RWPE1 (cell line): ENCODE results near the gene PXDC1.

ENCODE experiments used
- CTCF ChIA-PET: fragments of 350-600 bp; sonication (Branson Sonifier 250); formaldehyde crosslinking; extraction: SDS; loops from one replicate; lab custom pipeline; 2021; lab: Yijun Ruan, JAX
- POLR2A ChIA-PET: fragments of 400-600 bp; formaldehyde crosslinking; extraction: SDS; loops from one replicate; lab custom pipeline; 2020; ENCODE audit warnings: antibody characterized with exemption; ENCODE audit not compliant: low non-redundant PET; lab: Yijun Ruan, JAX
- DNase-seq: peaks from one replicate; pipeline ENCODE4 v3.0.0; 2012; ENCODE audit warnings: low spot score
- H3K27ac ChIP-seq: fragments of 450-650 bp; 2 replicates; pipeline ENCODE4 v1.5.1; 2017
- CTCF ChIP-seq: fragments of 450-650 bp; conservative IDR thresholded peaks from 2 replicates; pipeline ENCODE4 v1.5.1; 2017; ENCODE audit warnings: low read depth, mild to moderate bottlenecking

Gene PXDC1

DNA sequence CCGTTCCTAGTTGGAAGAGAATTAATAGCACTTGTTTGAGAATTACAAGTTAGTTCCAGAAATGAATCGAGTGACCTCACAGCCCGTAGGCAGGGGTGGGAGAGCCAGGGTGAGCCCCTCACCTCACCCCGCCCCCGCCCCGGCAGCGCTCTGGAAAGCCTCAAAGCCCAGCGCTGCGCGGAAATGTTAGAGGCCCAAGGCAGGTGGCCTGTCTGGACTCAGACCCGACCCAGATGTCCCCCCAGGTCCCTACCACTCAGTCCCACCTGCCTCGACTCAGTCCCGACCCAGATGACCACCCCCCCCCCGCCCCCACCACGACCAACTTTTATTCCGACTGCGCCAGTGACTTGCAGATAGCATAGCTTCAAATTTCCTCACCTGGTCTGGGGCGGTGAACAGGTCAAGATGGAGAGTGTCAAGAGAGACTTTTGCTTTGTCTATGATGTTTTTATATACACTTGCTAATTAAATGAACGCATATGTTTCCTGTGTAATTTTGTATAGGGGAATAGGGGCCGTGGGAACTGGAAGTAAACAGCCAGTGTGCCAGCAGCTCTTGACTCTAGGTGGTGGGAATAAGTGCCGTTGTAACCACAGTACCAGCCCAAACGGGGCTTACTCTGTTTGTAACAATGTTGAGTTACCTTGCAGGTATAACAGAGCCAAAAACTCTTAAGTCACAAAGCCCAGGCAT, 1.2 kb upstream of the PXDC1 start:
- DNase-seq = no peak
- CTCF ChIA-PET = interaction anchor here (0.7 to 1.0 kb wide), 2 partner anchors 49 to 180 kb away, joined by 3 read pairs; no protein-coding TSS in a partner anchor
- peak overlapping the region; percentile 99 for H3K27ac ChIP-seq
- POLR2A ChIA-PET = interaction anchor here (0.6 kb wide), 1 partner anchor 208 kb away, joined by 4 read pairs; no protein-coding TSS in a partner anchor
- TF ChIP-seq CTCF = no peak

DNA sequence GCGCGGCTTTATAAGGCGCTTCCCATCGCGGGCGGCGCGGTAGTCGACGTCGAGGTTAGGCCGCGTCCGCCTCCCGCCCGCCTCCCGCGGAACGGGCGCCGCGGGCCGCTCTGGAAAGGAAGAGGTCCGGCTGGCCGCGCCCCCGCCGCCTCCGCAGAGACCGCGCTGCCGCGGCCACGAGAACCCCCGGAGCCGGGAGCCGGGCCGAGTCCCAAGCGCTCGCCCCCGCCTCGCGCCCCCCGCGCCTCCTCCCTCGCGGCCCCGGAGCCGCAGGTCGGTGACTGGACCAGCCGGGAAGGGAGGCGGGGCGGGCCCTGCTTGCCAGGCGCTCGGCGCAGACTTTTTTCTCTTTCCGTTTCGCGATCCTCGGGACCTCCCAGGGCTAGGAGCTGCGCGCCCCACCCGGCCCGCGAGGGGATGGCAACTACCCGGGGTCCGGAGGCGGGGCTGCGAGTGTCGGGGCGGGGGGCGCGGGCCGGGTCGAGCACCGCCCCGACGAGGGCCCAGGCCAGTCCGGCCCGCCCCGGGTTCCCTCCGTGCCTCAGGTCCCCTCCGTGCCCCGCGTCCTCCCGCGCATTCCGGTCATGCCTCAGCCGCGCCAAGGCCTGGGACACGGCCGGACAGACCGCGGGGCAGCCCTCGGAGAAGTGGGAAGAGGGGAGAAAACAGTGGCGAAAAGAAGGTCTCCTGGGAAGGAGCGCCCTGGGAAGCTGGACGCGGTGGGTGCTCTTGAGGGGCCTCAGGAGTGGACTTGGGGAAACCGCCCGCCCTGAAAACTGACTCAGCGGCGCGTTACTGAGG, 417 bp upstream of the PXDC1 start:
- peak; percentile 65 for TF ChIP-seq CTCF
- ChIA-PET CTCF (interaction anchor here (0.7 to 1.0 kb wide), 2 partner anchors 50 to 180 kb away, joined by 3 read pairs; no protein-coding TSS in a partner anchor), POLR2A (no interaction called here)
- H3K27ac ChIP-seq = peak overlapping the region; percentile 99
- peak; percentile 82 for DNase-seq

- ChIA-PET POLR2A (interaction anchor here (1.2 to 1.7 kb wide), 2 partner anchors 53 to 75 kb away, joined by 5 to 8 read pairs; no protein-coding TSS in a partner anchor), CTCF (interaction anchor here (0.6 to 2.9 kb wide), 5 partner anchors 58 to 345 kb away, joined by 4 to 18 read pairs (median 4); partner anchors contain the start of gene FAM50B)
- DNase-seq = peak; percentile 69
- no peak for TF ChIP-seq CTCF
- peak overlapping the region; percentile 99 for H3K27ac ChIP-seq
These were observed 1.0 kb downstream of the PXDC1 start for GRCh38 chr6:3750317-3751076.

- peak; percentile 84 for DNase-seq
- POLR2A ChIA-PET = interaction anchor here (0.6 to 1.7 kb wide), 3 partner anchors 54 to 76 kb away, joined by 4 to 8 read pairs (median 5); no protein-coding TSS in a partner anchor
- peak overlapping the region; percentile 99 for H3K27ac ChIP-seq
- no peak for TF ChIP-seq CTCF
- CTCF ChIA-PET = interaction anchor here (0.5 to 2.9 kb wide), 9 partner anchors 59 to 403 kb away, joined by 3 to 18 read pairs (median 5); partner anchors contain the start of gene FAM50B
These were observed 1.6 kb downstream of the PXDC1 start for GRCh38 chr6:3749977-3750316.

DNA sequence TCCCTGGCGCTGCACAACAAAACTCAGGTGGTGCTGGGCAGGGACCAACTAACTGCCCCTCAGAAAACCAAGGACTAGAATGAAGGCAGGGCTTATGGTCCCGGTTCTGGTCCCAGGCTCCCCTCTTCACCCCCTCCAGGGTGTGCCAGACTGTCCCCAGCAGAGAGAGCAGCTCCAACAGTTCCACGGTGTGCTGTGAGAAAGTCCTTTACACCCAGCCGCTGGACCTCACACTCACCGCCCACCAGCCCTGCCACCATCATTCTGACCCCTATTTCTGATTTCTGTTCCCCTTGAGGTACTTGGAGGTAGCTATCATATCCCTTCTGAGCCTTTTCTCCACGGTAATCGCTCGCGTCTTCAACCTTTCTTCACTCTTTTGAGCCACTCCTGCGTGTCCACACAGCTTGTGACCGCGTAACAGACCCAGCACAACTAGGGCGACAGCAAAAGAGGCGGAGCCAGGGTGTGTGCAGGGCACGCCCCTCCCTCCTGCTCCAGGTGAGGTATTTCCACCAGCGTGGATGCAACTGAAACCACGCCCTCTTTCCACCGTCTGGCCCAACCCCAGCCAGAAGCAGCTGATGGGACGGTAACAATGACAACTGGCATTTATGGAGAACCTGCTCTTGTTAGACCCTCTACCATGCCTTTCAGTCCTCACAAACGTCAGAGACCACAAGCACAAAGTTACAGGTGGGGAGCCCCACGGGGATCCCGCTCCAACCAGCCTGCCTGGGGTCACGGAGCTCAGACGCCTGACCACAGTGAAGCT, 2.3 kb downstream of the PXDC1 start:
- TF ChIP-seq CTCF = no peak
- ChIA-PET CTCF (interaction anchor here (0.5 to 2.9 kb wide), 12 partner anchors 59 to 403 kb away, joined by 3 to 18 read pairs (median 5); partner anchors contain the start of gene FAM50B), POLR2A (interaction anchor here (0.6 to 1.7 kb wide), 3 partner anchors 55 to 76 kb away, joined by 4 to 8 read pairs (median 5); no protein-coding TSS in a partner anchor)
- peak overlapping the region; percentile 99 for H3K27ac ChIP-seq
- peak; percentile 45 for DNase-seq
